K562 (cell line): Measurements from ENCODE around the gene SCAP. TPM values are rescaled to one million over a fixed set of nuclear protein-coding genes. Genes with fewer than 3 reads are reported as not detected.

Experiments
- ARID2 ChIP-seq: fragments of 450-650 bp; IDR thresholded peaks from 2 replicates; pipeline ENCODE4 v1.6.1; 2017; ENCODE audit warnings: antibody characterized with exemption, mild to moderate bottlenecking
- ARNT ChIP-seq, 2 experiments: fragments of 450-650 bp; IDR thresholded peaks; 2 replicates each; pipeline ENCODE4 v1.6.1; 2016; ENCODE audit warnings: mild to moderate bottlenecking in 1 of 2
- E2F6 ChIP-seq, 2 experiments: IDR thresholded peaks; 2 replicates each; pipeline ENCODE4 v1.6.1; 2011; ENCODE audit warnings: borderline replicate concordance in 1 of 2, control low read depth in 1 of 2, low read depth in 1 of 2, low read length in 1 of 2, mild to moderate bottlenecking in 1 of 2, mixed read lengths in 1 of 2, moderate library complexity in 1 of 2; ENCODE audit not compliant: insufficient read depth in 1 of 2, insufficient read length in 1 of 2, poor library complexity in 1 of 2, severe bottlenecking in 1 of 2; ENCODE audit errors: extremely low read depth in 1 of 2
- GTF2A2 ChIP-seq: IDR thresholded peaks from 2 replicates; pipeline ENCODE4 v1.6.1; 2016; ENCODE audit warnings: mild to moderate bottlenecking, missing genetic modification characterization, missing compliant biosample characterization
- SIN3B ChIP-seq: fragments of 450-650 bp; IDR thresholded peaks from 2 replicates; pipeline ENCODE4 v1.6.1; 2017; ENCODE audit warnings: low read depth, mild to moderate bottlenecking, moderate library complexity
- TCF3 ChIP-seq: sonication (generic); formaldehyde crosslinking; IDR thresholded peaks from 2 replicates; pipeline ENCODE4 v1.4.0; 2020; ENCODE audit warnings: mild to moderate bottlenecking, missing genetic modification reagents
- TEAD2 ChIP-seq: fragments of 450-650 bp; IDR thresholded peaks from 2 replicates; pipeline ENCODE4 v1.6.1; 2016; ENCODE audit warnings: missing genetic modification characterization, control low read depth, missing compliant biosample characterization
- ZBTB17 ChIP-seq: fragments of 450-650 bp; formaldehyde crosslinking; IDR thresholded peaks from 2 replicates; pipeline ENCODE4 v1.4.0; 2020; ENCODE audit warnings: mild to moderate bottlenecking
- ZFP91 ChIP-seq: sonication (generic); formaldehyde crosslinking; IDR thresholded peaks from 2 replicates; pipeline ENCODE4 v1.8.0; 2022; ENCODE audit warnings: mild to moderate bottlenecking, missing genetic modification reagents
- ZKSCAN8 ChIP-seq: fragments of 200-800 bp; sonication (Bioruptor generic); IDR thresholded peaks from 2 replicates; pipeline ENCODE4 v1.6.1; 2016; ENCODE audit warnings: missing genetic modification characterization, missing compliant biosample characterization
- polyA plus RNA-seq, 8 experiments: library from polyadenylated mRNA; depleted of rRNA in 4 of 8; stranded (reverse) in 5 of 8; unstranded in 3 of 8; fragments of >200 nt; fragmentation: Nextera tagmentation in 2 of 8; fragmentation: Illumina TruSeq in 1 of 8; extraction: Ambion mirVana in 2 of 8; extraction: Trizol in 1 of 8; gene quantifications; 2 replicates each; pipeline versions ENCODE4 v1.2.1 to v1.2.3, GENCODE V29; 2011 to 2014; ENCODE audit warnings: inconsistent platforms in 1 of 8, missing spikeins in 1 of 8
- total RNA-seq, 7 experiments: library from RNA; depleted of rRNA in 6 of 7; stranded (reverse); fragments of >200 nt in 6 of 7; fragmentation: Illumina TruSeq in 2 of 7; extraction: Trizol in 2 of 7; gene quantifications; 2 replicates each; pipeline versions ENCODE4 v1.2.1 to v1.2.3, GENCODE V29; 2011 to 2021; ENCODE audit warnings: low replicate concordance in 1 of 7
- TF ChIP-seq, protein P1 (sequence below), 2 experiments: IDR thresholded peaks; 2 replicates each; pipeline ENCODE4 v1.6.1; 2012; ENCODE audit warnings: improper control_type of control experiment in 2 of 2, low read depth in 2 of 2, low read length in 2 of 2, borderline replicate concordance in 1 of 2
- TF ChIP-seq, protein P2 (sequence below): sonication (generic); IDR thresholded peaks from 2 replicates; pipeline ENCODE4 v1.6.1; 2016
- TF ChIP-seq, protein P3 (sequence below): fragments of 250-450 bp; sonication (Bioruptor Pico); IDR thresholded peaks from 2 replicates; pipeline ENCODE4 v1.5.0; 2021

SCAP gene
- total and polyA plus RNA-seq, 9 of the 15 experiments (the other 6 are each of a cell fraction or from before 2014, with no cell fraction given), result 2.6 to 104 (median 37.8) TPM

DNA sequence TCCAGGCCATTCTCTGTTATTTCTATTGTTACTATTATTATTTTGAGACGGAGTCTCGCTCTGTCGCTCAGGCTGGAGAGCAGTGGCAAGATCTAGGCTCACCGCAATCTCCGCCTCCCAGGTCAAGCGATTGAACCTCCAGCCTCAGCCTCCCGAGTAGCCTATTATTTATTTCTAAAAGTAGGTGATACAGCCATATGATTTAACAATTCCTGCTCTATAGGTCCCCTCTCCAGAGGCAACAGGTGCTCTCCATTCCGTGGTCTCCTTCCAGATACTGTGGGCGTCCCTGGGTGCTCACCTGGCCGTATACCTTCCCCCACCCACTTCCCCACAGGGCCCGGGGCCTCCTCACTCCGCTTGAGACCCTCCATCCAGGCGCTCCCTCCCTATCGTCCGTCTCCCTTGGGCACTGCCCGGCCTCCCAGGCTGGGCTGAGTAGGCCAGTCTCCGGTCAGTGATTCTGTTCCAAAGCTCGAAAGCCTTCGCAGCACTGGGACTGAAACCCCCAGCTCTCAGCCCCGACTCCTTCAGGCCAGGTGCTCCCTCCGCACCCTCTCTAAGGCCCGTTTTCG, 95.6 kb downstream of the SCAP start (continued):
- 0 out of 2 replicates have a peak, but pooled peaks have one; percentile 5 for TF ChIP-seq ZBTB17 (CRISPR knock-in tag)
- TF ChIP-seq SIN3B, result peak; percentile 46; the same call in 1 of the 2 replicates
- no peak for TF ChIP-seq ARID2
- no peak for TF ChIP-seq GTF2A2
- peak in 1 of 2 experiments; percentile 65 for TF ChIP-seq E2F6 (IDR thresholded peaks at IDR 0.05; ENCODE audit: borderline replicate concordance in 1 of 2, extremely low read depth in 1 of 2, insufficient read depth in 1 of 2, insufficient read length in 1 of 2, low read depth in 1 of 2, low read length in 1 of 2, poor library complexity in 1 of 2, severe bottlenecking in 1 of 2)
- no peak for TF ChIP-seq ZKSCAN8 (CRISPR knock-in tag)
- TF ChIP-seq, protein P1, sequence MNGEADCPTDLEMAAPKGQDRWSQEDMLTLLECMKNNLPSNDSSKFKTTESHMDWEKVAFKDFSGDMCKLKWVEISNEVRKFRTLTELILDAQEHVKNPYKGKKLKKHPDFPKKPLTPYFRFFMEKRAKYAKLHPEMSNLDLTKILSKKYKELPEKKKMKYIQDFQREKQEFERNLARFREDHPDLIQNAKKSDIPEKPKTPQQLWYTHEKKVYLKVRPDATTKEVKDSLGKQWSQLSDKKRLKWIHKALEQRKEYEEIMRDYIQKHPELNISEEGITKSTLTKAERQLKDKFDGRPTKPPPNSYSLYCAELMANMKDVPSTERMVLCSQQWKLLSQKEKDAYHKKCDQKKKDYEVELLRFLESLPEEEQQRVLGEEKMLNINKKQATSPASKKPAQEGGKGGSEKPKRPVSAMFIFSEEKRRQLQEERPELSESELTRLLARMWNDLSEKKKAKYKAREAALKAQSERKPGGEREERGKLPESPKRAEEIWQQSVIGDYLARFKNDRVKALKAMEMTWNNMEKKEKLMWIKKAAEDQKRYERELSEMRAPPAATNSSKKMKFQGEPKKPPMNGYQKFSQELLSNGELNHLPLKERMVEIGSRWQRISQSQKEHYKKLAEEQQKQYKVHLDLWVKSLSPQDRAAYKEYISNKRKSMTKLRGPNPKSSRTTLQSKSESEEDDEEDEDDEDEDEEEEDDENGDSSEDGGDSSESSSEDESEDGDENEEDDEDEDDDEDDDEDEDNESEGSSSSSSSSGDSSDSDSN (IDR thresholded peaks at IDR 0.05; ENCODE audit: borderline replicate concordance in 1 of 2, low read depth in 2 of 2, low read length in 2 of 2), result 0 out of 4 replicates have a peak, but pooled peaks of 1 of the 2 experiments have one; percentile 58
- TF ChIP-seq, protein P2, sequence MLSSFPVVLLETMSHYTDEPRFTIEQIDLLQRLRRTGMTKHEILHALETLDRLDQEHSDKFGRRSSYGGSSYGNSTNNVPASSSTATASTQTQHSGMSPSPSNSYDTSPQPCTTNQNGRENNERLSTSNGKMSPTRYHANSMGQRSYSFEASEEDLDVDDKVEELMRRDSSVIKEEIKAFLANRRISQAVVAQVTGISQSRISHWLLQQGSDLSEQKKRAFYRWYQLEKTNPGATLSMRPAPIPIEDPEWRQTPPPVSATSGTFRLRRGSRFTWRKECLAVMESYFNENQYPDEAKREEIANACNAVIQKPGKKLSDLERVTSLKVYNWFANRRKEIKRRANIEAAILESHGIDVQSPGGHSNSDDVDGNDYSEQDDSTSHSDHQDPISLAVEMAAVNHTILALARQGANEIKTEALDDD, result no peak
- 0 out of 2 replicates have a peak, but pooled peaks have one; percentile 7 for TF ChIP-seq TEAD2 (tag)
- 0 out of 2 replicates have a peak, but pooled peaks have one; percentile 1 for TF ChIP-seq ZFP91 (CRISPR knock-in tag)
- TF ChIP-seq, protein P3, sequence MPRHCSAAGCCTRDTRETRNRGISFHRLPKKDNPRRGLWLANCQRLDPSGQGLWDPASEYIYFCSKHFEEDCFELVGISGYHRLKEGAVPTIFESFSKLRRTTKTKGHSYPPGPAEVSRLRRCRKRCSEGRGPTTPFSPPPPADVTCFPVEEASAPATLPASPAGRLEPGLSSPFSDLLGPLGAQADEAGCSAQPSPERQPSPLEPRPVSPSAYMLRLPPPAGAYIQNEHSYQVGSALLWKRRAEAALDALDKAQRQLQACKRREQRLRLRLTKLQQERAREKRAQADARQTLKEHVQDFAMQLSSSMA (CRISPR knock-in tag), result no peak
- TF ChIP-seq TCF3, result 0 out of 2 replicates have a peak, but pooled peaks have one; percentile 25
- TF ChIP-seq ARNT (IDR thresholded peaks at IDR 0.05), result no peak
